Activated gamma-delta T cell treated with Interleukin-2 at 50 U/mL for 16 hours (primary cell): Measurements from ENCODE around the gene GPC6.

Experiments used
- DNase-seq: peaks from one replicate; pipeline ENCODE4 v3.0.0-alpha.2; 2020

Gene GPC6

DNA sequence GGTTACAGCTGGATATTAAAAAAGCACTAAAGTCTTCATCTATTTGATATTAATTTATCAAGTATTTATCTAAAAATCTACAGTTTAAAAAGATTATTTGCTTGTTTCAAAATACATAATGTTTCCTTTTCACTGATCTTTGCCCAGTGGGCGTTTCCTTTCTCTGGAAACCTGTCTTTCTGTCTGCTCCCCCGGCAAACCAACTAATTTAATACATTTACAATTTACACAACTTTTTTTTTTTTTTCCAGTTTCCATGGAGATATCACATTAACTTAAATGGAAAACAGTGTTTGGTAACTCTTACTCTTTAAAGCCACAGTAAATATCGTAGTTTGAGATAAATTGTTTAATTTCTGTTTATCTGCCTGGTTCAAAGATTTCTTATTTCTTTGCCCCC is 5.3 kb downstream of the GPC6 start:
- no peak for DNase-seq

DNA sequence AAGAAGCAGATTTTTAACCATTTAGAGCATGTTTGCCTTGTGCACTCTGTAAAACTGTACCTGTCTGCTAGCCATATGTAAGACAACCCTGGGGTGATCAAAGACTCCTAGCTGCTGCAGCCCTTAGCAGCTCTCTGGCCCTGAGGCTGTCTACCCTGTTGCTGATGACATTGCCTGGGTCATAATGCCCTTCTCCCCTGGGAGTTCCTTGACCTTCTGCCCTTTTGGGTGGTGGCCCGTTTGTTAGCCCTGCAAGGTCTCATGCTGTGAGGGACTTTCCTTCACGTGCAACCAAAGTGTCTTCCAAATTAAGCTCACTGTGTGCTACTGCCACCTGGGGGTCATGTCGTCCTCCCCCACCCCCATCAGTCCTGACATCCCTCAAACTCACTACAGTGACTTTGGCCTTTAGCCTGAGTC is 7.4 kb downstream of the GPC6 start:
- no peak for DNase-seq

DNA sequence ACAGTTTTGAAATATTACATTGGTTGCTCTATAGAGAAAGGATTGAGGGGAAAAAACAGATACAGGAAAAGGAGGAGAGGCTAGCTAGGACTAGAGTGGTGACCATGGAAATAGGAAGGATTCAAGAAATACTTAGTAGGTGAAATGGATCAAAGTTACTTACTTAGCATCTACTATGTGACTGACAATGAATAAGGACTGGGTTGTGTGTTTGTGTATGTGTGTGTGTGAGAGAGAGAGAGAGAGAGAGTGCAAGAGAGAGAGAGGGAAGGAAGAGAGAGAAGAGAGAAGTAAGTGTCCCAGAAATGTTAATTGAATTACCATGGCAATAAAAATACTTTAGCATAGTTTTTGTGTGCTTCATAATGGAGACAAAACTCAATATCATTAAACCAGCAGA is 7.9 kb downstream of the GPC6 start:
- DNase-seq = no peak

DNA sequence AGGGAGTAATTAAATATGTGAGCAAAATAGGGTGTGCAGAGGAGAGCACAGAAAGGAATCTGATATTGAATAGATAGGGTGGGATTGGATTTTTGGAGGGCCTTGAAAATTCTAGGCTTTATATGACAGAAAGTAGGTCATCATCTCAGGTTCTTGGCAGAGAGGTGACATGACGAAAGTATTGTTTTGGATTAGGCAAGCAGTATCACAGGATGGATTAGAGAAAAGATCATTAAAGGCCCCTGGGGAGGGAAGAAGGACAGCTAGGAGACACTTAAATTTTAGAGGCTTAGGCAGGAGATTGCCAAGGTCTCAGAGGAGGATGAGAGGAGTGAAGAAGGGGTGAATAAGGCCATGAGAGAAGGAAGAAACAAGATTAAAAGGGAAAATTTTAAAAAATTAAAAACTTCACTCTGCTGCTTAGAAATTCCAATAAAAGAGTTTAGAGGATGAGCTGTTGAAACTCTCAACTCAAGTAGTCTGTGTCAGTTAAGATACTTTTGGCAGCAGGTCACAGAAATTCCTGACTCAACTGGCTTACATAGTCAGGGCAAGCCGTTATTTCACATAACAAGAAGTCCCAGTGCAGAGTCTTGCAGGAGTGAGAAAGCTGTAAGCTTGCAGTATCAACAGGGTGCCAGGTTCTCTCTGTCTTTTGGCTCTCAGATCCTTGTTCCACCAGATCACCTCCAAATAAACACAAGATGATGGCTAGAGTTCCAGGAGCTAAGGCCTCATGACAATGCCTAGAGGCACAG is 8.8 kb downstream of the GPC6 start:
- no peak for DNase-seq

DNA sequence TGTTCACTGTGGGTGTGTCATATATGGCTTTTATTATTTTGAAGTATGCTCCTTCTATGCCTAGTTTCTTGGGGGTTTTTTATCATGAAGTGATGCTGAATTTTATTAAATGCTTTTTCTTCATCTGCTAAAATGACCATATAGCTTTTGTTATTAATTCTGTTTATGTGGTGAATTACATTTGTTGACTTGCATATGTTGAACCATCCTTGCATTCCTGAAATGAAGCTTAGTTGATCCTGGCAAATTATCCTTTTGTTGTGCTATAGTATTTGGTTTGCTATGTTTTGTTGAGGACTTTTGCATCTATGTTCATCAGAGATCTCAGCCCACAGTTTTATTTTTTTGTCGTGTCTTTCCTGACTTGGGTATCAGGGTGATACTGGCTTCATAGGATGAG is 12.1 kb downstream of the GPC6 start:
- no peak for DNase-seq

DNA sequence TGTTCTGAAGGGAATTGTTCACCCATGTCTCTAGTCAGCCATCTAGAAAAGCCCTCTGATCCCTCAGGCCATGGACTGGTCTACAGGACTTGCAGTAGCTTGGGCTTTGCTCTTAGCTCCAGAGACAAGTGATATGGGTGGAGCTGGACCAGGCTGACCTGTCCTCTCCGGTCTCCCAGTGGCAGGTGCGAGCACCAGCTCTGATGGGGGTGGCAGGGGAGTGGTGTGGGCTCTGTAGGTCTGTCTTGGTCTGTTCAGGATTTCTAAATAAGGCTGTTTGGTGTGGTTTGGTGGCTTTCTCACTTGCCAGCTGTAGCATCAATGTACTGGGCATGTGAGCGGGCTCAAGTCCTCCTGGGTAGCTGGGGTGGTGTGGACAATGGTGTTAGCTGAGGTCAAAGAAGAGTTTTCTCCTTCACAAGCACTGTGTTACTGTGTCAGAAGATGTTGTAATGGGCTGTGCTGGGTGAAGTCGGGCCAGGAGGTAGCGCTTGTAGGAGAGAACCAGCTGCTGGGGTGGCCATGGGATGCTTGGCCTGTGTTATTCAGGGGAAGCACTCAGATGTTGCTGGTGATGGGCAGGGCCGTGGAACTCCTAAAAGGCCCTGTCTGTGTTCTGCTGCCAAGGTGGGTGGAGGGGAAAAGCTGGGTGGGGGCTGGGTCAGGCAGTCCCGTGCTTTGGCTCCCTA is 16.9 kb downstream of the GPC6 start:
- DNase-seq = no peak

DNA sequence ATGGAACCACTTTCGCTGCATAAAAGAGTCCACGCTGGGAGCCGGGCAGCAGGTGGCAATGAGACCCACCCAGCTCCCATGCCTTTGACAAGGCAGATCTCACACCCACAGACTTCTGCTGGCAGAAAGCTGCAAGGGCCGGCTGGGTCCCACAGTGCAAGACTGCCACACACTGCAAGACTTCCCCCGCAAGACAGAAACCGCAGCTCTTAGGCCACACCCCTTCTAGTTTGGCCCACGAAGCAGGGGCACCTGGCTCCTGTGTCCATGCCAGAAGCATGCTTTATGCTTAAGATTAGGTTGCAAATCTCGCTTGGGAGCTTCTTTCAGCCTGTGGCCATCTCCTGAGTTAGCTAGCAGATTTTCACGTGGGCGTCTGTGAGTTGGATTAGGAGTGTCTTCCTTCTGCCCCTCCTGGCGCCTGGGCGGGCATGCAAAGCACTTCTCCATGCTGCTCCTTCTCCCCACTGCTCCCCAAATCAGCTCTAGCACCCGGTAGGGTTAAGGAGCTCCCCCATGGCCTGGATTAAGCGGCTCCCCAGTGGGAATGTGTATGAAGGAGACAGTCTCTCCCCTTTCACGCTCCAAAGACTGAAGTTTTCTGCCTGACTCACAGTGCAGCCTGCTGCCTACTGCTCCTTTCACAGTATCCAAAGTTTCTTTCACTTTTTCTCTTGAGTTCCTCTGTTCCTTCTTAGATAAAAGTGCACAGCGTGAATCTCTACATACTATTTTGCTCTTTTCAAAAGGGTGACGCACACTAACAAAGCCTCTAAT is 17.7 kb downstream of the GPC6 start:
- no peak for DNase-seq

DNA sequence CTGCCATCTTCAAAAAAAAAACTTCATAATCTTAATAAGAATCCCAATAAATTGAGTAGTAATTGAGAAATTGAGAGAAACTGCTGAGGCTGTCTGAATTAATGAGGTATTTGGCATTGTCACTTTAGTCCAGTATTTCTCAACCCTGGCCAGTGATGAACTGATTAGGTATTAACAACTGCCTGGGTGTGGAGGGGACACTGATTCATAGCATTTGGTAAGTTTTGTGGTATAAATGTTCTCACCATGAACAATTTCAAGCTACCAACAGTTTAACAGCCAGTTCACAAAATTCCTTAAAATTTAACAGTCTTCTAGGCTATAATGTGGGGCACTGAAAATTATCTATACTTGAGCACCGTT is 18.3 kb downstream of the GPC6 start:
- DNase-seq = no peak

DNA sequence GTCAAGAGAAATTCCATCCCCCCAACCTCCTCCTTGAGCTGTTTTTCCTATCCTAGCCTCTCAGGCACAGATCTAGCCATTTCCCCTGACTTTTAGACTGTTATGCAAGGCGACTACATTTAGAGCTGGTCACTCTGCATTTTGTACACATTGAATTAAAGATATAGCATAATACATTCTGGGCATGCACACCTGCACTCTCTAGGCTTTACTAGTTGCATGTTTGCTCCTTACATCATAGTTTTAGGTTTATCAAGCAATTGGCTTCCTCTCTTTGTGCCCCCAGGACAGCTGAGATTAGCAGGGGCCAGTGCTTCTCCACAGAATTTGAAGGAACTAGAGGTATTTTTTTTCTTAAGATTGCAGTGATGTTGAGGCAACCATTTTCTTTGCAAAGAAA is 19.5 kb downstream of the GPC6 start:
- no peak for DNase-seq

DNA sequence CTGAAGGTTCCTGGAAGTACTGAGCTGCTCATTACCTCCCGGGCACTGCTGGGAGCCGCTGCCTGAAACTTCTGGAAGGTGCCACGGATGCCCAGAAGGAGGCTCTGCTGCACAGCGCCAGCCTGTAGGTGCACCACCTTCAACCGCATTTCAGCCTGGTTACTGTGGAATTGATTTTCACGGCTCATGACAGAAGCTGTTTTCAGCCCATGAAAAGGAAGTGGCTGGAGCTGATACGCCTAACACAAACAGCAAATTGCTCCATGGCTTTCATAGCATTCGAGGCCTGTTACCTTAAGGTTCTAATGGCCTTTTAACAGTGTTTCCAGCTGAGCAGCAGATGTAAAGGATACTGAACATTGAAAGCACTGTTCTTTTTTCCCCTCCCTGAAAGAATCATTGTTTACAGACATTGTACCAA is 22.0 kb downstream of the GPC6 start:
- no peak for DNase-seq

DNA sequence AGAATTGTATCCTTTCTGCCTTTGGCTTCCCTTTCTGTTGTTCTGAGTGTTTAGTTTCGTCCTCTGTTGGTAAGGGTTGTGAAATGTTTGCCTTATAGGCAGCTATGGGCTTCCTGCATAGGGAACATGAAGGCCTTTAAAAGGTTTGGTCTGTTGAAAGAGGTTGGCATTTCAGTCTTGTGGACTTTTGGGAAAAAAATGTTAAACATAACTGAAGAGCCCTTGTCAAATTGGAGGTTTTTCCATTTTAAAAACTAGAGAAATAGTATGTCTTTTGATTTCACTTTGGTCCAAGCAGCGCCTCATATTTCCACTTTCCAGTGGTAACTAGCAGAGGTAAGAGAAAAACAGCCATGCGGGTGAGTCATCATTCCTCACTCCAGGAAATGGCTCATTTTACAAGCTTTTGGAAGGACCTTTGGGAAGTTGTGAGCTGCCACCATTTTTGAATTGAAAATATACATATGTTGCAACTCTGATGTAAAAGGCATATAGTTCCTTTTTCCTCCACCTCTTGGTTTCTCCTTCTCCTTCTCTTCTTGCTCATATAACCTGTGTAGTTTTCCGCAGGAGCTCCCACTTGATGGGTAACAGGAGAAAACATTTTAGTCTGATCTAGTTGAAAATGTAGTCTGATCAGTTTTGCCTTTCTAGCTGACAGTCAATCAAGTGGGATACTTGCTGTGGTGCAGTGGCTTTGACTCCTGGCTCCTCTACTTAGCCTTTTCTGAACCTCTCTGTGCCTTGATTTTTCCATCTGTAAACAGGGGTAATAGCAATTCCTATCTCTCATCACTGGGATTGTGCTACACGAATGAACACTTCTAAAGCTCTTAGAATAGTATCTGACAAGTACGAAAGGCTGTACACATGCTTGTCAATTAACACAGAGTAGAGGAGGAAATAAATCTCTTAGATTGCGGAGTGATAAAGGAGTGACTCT is 23.0 kb downstream of the GPC6 start:
- no peak for DNase-seq

DNA sequence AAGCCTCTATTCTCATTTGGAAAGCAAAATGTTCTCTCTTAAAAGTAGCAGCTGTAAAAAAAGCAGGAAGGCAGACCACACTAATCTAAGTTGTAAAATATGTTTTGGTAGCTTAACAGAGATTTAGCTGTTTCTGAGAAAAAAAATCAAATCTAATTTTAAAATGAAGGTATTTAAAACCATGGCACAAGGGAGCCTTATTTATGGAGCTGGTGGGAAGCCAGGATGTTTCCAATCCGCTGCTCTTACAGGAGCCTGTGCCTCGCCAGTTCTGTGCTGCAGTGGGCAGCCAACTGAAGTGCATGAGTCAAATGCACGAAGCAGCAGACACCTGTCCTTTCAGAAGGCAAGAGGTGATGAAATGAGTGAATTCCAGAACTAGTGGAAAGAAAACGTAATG is 28.2 kb downstream of the GPC6 start:
- DNase-seq = no peak

DNA sequence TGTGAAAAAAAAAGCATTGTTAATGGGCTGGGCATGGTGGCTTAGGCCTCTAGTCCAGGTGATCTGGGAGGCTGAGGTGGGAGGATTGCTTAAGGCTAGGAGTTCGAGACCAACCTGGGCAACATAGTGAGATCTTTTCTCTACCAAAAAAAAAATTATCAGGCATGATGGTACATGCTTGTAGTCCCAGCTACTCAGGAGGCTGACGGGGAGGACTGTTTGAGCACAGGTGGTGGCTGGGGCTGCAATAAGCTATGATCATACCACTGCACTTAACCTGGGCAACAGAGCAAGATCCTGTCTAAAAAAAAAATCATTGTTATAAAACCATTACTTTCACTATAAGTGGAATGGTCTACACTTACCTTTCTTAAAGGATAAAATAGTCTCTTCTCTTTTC is 30.4 kb downstream of the GPC6 start:
- DNase-seq = no peak

DNA sequence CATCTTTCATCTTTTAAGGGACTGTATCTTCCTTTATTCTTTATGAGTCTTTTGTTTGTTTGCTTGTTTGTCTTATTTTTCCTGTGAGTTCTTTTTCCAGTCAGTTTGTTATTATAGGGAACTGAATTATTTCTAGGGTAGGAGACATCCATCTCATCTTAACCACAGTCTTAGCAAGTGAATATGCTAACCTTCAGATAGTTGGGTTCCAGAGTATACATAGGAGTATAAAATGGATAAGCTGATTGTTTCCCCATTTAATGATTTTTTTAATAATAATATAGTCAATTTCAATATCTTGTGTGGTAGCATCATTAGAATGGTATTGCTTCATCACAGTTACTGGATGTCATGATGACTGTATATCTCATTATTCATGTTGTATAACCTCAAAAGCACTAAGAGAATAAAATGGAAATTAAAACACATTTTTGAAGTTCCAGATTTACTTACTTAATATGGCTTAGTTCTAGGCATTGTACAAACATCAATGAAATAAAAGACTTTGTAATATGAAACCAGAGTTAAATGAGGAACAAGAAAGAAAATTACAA is 33.0 kb downstream of the GPC6 start:
- no peak for DNase-seq

DNA sequence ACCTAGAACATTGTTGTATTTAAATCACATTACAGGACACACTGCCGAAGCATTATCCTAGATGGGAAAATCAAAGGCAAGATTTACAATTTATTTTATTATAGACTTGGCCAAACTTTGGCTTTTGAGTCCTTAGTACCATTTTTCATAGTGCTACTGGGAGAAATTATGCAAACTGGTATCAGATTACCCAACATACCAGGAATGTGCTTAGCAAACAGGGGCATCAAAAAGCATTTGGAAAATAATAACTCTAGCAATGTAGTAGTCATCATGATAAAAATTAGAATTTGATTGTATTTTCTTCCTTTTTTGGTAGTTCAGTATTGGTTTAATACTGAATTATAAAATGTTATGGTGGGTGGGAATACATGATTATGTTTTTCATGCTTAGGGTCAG is 34.0 kb downstream of the GPC6 start:
- no peak for DNase-seq

DNA sequence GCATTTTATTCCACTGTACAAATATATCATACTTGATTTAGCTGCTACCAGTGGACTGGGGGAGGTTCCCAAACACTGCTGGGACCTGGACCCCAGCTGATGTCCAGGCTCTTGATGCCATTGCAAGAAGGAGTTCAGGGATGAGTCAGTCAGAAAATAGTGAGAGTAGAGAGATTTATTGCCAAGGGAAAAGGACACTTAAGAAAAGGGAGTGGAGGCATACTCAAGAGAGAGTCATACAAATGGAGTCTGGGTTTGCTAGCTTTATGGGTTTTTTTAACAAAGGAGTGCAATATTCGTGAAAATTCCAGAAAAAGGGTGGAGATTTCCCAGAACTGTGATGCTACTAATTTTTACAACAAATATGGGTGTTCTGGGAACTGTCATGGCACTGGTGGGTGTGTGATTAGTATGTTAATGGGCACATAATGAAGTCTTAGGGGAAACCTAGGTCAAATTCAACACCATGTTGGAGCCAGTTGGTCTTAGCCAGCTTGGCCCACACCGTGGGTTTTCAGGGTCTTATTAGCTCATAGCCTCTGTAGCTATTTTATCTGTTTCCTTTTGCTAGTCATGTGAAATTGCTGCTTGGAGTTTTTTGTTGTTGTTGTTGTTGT is 36.2 kb downstream of the GPC6 start:
- no peak for DNase-seq

DNA sequence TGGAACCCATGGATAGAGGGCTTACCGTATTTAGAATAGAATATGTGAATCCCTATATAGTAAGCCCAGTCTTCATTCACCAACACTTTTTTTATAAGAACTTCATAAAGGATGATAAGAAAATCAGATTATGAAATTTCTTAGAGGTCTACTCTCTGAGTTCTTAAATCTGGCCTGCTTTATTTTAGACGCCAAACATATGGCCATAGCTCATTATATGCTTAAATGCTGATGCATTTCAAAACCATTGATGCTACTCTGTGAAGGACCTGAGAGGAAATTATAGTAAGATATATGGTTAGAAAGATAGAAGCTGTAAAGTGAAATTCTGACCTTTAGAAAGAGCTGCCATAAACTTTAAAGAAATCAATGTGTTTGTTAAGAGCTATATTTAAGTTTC is 38.3 kb downstream of the GPC6 start:
- no peak for DNase-seq

DNA sequence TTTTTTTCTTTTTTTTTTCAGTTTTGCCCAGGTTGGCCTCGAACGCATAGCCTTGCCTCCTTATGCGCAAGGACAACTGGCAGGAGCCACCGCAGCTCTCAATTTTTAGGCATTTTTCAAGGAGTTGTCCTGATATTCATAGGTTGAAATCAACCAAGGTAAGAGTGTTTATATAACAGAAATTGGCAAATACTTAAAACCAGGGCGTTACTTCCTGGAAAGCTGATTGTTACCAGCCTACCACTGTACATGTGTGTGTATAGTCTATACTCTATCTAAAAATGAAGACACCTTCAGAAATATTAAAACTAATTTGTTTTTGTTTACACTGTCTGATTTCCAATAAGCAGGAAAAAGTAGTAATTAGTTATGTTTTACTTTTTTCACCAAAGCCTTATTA is 39.2 kb downstream of the GPC6 start:
- no peak for DNase-seq

DNA sequence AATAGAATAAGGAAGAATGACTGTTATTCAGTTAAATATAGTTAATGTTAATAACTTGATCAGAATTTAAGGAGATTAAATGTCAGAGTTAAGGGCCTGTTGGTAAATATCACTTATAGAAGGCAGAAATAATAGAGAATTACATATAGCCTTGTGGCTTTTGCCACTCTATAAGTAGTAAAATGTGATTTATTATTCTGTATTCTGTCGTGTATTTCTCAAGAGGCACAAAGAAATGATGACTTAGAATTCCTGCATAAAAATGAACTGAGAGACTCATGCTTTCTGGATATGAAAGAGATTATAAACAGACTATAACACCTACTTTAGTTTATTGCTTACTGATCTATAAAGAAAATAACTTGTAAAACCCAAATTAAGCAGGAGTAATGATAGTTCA is 40.1 kb downstream of the GPC6 start:
- no peak for DNase-seq

DNA sequence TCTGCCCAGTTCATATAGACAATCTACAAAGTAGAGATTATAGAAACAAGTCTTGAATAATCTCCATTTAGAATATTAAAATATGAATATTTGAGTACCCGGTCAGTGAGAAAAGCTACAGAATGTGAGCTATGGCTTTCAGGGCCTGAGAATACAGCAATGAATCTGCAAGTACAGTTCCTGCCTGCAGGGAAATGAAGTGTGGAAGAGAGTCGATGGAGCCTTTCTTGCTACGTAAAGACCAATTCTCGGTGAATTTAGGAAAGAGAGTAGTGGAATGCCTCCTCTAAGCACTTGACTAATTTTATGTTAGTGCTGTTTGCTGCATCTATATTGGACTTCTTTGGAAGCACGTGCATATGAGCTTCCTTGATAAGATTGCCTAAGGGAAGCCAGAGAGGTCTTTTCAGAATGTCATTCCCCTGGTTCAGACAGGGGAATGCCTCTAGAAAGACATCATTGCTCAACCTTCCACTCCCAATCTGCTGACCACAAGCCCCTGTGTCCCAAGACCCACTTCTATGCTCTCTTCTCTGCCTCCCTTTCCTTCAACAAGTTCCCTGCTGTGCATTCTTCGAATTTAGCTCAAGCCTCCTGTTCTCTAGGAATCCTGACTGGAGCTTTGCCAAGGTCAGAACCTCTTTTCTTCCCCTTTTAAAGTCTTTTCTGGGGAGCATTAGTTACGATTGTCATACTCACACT is 41.9 kb downstream of the GPC6 start:
- DNase-seq = no peak
